Fibroblast of villous mesenchyme (primary cell): Measurements from ENCODE around the gene RXFP3. TPM values are rescaled to one million over a fixed set of nuclear protein-coding genes. Genes with fewer than 3 reads are reported as not detected.
"Not testable (repeated sequence)": the region's sequence is repeated elsewhere in the genome, so short reads cannot be mapped to it uniquely, and the experiment has no call there.

Experiments used
- DNase-seq: peaks from one replicate; pipeline ENCODE4 v3.0.0-alpha.2; 2010; ENCODE audit warnings: low read depth
- H3K4me3 ChIP-seq: 2 replicates; pipeline ENCODE4 v1.5.1; 2011; ENCODE audit warnings: low read depth, mild to moderate bottlenecking, low read length
- CTCF ChIP-seq: IDR thresholded peaks from 2 replicates; pipeline ENCODE4 v1.5.1; 2012; ENCODE audit warnings: low read depth, mild to moderate bottlenecking, low read length; ENCODE audit not compliant: insufficient read depth
- total RNA-seq: library from RNA; depleted of rRNA; stranded (reverse); fragments of >200 nt; gene quantifications from 2 replicates; pipeline ENCODE4 v1.2.3, GENCODE V29; 2012

RXFP3 gene
- total RNA-seq, 1 donor, result under 0.01 TPM

GRCh38 chr5:33941090-33941489 is 4.9 kb downstream of the RXFP3 start:
- no peak for TF ChIP-seq CTCF
- H3K4me3 ChIP-seq, result no peak overlapping the region
- no peak for DNase-seq

- DNase-seq, result no peak
- no peak overlapping the region for H3K4me3 ChIP-seq
- TF ChIP-seq CTCF, result no peak
Measured at GRCh38 chr5:33944543-33945132, 8.5 kb downstream of the RXFP3 start.

GRCh38 chr5:33952175-33952574 is 16.0 kb downstream of the RXFP3 start:
- not testable (repeated sequence) for DNase-seq, H3K4me3 ChIP-seq

- no peak for TF ChIP-seq CTCF
- DNase-seq, result no peak
- no peak overlapping the region for H3K4me3 ChIP-seq
Measured at GRCh38 chr5:33957577-33958150, 21.5 kb downstream of the RXFP3 start.

GRCh38 chr5:33958176-33958575 is 22.0 kb downstream of the RXFP3 start:
- DNase-seq, result no peak
- TF ChIP-seq CTCF, result no peak
- no peak overlapping the region for H3K4me3 ChIP-seq

- no peak for DNase-seq
- TF ChIP-seq CTCF, result no peak
Measured at GRCh38 chr5:33964132-33964700, 28.0 kb downstream of the RXFP3 start.

GRCh38 chr5:33966805-33967204 is 30.6 kb downstream of the RXFP3 start:
- H3K4me3 ChIP-seq, result no peak overlapping the region
- DNase-seq, result no peak
- TF ChIP-seq CTCF, result no peak

More at GRCh38 chr5:33964132-33964700, 28.0 kb downstream of the RXFP3 start:
- no peak overlapping the region for H3K4me3 ChIP-seq
